Thyroid gland (tissue), 4 donors: ENCODE results near the gene ADAM33. TPM values are rescaled to one million over a fixed set of nuclear protein-coding genes. Genes with fewer than 3 reads are reported as not detected.

ENCODE experiments used
- DNase-seq, 2 donors: peaks; one replicate each; pipeline ENCODE4 v3.0.0-alpha.2; 2019
- H3K27ac ChIP-seq, 3 donors: fragments of 200-600 bp; sonication (generic); 1 replicate in 2 of 3; 2 replicates in 1 of 3; pipeline ENCODE4 v1.5.1; 2016 to 2019; ENCODE audit warnings: mild to moderate bottlenecking in 1 of 3, moderate library complexity in 1 of 3
- H3K27me3 ChIP-seq: fragments of 200-600 bp; sonication (generic); one replicate; pipeline ENCODE4 v1.5.1; 2019
- H3K36me3 ChIP-seq, 2 donors: fragments of 200-600 bp; sonication (generic); one replicate each; pipeline ENCODE4 v1.5.1; 2016 to 2019
- H3K4me1 ChIP-seq, 2 donors: fragments of 200-600 bp; sonication (generic); one replicate each; pipeline ENCODE4 v1.5.1; 2017 to 2019
- H3K4me3 ChIP-seq, 3 donors: fragments of 200-600 bp; sonication (generic); replicated peaks in 1 of 3; 1 replicate in 2 of 3; 2 replicates in 1 of 3; pipeline ENCODE4 v1.5.1; 2016; ENCODE audit warnings: mild to moderate bottlenecking in 1 of 3
- H3K9me3 ChIP-seq: fragments of 200-600 bp; sonication (generic); one replicate; pipeline ENCODE4 v1.5.1; 2017
- POLR2A ChIP-seq, 2 donors: fragments of 450-650 bp; IDR thresholded peaks; one replicate each; pipeline ENCODE4 v1.6.1; 2017; ENCODE audit warnings: antibody characterized with exemption in 2 of 2, mild to moderate bottlenecking in 2 of 2, moderate library complexity in 1 of 2
- WGBS, 2 donors: methylation state at CpG; one replicate each; pipeline ENCODE4 v1.1.5; 2017; 5-methylcytosine and 5-hydroxymethylcytosine counted together
- intact Hi-C: fragments of 100-400 bp; cut with DNase I; formaldehyde crosslinking; loops from one replicate; pipeline ENCODE4 v1.15.1; 2023
- total RNA-seq, 4 donors: library from RNA; depleted of rRNA; stranded (reverse); fragments of >200 nt; gene quantifications; one replicate each; pipeline ENCODE4 v1.2.3, GENCODE V29; 2016
- TF ChIP-seq, protein P1 (sequence below), 6 experiments: fragments of 200-600 bp in 3 of 6; fragments of 450-650 bp in 3 of 6; sonication (generic) in 3 of 6; IDR thresholded peaks; one replicate each; pipeline ENCODE4 v1.5.1; 2016 to 2019; ENCODE audit warnings: antibody characterized with exemption in 6 of 6, mild to moderate bottlenecking in 2 of 6, inconsistent platforms in 1 of 6, moderate library complexity in 1 of 6

ADAM33 gene
- total RNA-seq, 4 donors from 2014 or later: 9.1 to 24.5 (median 12.6) TPM

DNA sequence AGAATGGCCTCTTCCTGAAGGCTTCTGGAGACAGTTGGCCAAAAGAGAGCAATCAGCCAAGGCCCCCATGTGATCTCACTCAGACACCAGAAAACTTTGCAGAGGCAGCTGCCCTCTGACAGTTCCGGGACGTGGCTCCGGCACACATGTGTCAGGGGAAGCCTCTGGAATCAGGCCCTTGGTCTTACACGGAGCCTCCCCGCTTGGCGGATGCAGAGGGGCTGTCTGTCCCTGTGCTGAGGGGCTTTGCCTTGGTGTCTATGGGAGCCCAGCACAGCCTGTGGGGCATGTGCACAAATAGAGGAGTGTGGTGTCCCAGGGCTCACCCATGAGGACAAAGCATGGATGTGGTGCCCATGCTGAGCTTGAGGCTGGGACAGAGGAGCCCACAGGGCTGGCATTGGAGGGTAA is 16.8 kb upstream of the ADAM33 start:
- Histone ChIP-seq H3K36me3 (no peaks in the 10 kb centered on the region), H3K9me3 (no peaks in the 10 kb centered on the region), H3K27ac (no peak overlapping the region), H3K27me3 (no peaks in the 10 kb centered on the region), H3K4me1 (no peaks in the 10 kb centered on the region), H3K4me3 (no peak overlapping the region)
- DNase-seq: no peak
- WGBS, 2 donors: 76 to 83% methylated on average over 2 to 3 of the region's 6 CpGs
- intact Hi-C loops: no loop called here
- TF ChIP-seq, protein P1, sequence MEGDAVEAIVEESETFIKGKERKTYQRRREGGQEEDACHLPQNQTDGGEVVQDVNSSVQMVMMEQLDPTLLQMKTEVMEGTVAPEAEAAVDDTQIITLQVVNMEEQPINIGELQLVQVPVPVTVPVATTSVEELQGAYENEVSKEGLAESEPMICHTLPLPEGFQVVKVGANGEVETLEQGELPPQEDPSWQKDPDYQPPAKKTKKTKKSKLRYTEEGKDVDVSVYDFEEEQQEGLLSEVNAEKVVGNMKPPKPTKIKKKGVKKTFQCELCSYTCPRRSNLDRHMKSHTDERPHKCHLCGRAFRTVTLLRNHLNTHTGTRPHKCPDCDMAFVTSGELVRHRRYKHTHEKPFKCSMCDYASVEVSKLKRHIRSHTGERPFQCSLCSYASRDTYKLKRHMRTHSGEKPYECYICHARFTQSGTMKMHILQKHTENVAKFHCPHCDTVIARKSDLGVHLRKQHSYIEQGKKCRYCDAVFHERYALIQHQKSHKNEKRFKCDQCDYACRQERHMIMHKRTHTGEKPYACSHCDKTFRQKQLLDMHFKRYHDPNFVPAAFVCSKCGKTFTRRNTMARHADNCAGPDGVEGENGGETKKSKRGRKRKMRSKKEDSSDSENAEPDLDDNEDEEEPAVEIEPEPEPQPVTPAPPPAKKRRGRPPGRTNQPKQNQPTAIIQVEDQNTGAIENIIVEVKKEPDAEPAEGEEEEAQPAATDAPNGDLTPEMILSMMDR (IDR thresholded peaks at IDR 0.05): no peak

DNA sequence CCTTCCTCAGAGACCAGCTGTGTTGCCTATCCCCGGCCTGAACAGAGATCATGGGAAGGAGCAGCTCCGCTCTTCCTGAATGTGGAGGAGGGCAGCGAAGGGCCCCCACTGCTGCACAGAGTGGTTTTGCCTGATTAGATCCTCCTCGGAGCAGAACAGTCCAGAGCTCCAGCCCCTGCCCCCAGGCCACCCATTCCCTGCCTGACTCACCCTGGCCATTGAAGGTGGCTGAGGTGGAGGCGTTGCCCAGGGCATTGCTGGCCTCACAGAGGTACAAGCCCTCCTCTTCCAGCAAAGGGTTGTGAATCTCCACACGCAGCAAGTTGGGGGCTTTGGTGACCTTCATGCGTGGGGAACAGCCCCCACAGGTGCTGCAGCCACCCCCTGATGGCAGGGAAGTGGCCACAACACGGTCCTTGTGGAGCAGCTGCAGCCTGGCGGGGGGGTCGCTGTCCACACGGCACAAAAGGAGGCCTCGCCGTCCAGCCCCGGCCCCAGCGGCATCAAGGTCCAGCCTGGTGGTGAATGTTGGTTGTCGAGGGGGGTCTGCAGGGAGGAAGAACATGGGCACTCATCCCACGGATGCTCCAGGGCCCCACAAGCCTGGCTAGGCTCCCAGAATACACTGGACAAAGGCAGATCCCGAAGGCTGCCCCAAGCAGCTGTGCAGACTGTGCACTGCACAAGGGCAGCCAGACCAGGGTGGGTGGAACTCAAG is 15.9 kb upstream of the ADAM33 start:
- intact Hi-C loops: no loop called here
- H3K4me3 ChIP-seq: no peak overlapping the region
- H3K4me1 ChIP-seq: no peaks in the 10 kb centered on the region
- 81 to 83% methylated on average over 6 to 9 of the region's 18 CpGs for WGBS, 2 donors
- TF ChIP-seq, protein P1 (IDR thresholded peaks at IDR 0.05): no peak
- TF ChIP-seq POLR2A (IDR thresholded peaks at IDR 0.05): no peak
- no peak for DNase-seq
- H3K36me3 ChIP-seq: no peaks in the 10 kb centered on the region
- no peaks in the 10 kb centered on the region for H3K27me3 ChIP-seq
- H3K27ac ChIP-seq: no peak overlapping the region
- H3K9me3 ChIP-seq: no peaks in the 10 kb centered on the region

DNA sequence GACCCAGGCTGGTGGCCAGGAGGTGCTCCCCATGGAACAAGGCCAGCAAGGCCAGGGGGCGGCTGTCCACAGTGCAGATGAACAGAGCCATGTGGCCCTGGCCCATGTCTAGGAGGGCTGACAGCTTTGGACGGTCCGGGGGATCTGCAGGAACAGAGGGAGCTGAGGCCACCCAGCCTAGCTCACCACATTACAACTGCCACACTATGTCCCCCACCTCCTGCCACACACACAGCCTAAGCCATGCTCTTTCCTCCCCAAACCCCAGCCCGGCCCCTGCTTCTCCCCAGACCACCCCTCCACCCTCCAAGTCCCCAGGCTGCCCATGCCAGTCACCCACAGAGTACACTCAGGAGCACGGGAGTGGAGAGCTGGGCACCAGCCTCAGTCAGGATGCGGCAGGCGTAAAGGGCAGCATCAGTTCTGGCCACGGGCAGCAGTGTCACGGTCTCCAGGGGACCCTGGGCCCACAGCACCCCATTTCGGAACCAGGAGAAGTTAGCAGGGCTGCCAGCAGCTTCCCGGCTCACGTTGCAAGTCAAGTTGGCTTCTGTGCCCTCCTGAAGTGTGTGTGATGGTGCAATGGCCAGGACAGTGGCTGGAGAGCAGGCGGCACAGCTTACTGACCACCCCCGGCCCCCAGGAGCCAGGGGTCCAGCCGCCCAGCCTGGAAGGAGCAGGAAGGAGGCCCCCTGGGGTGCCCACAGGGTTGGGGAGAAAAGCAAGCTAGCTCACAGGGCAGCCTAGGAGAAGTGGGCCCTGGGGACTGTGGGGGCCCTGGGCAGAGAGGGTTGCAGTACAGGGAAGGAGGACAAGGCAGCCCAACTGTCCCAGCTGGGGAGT is 15.2 kb upstream of the ADAM33 start:
- no peak overlapping the region for H3K4me3 ChIP-seq
- H3K36me3 ChIP-seq: no peaks in the 10 kb centered on the region
- 88 to 95% methylated on average over 12 to 14 of the region's 15 CpGs for WGBS, 2 donors

DNA sequence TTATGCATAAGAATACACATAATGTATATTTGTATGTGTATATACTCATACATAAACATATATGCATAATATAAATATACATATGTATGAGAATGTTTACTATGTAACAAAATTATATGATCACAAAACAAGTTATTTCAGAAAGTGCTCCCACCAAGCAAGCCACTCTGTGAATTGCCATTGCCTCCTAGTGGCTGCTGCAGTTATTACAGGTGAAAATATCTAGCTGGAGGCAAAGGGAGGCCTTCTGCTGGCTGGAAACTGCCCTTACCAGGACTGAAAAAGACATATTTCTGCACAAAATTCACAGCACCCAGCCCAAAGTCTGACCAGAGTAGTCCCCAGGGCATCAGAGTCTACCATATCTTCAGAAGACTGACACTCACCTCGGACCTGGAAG is 14.4 kb upstream of the ADAM33 start:
- Histone ChIP-seq H3K27ac (no peak overlapping the region), H3K4me1 (no peaks in the 10 kb centered on the region), H3K36me3 (no peaks in the 10 kb centered on the region), H3K27me3 (no peaks in the 10 kb centered on the region), H3K9me3 (no peaks in the 10 kb centered on the region), H3K4me3 (no peak overlapping the region)
- WGBS, 2 donors: 82 to 83% methylated on average over 1 of the region's 1 CpG
- TF ChIP-seq POLR2A (IDR thresholded peaks at IDR 0.05): no peak
- TF ChIP-seq, protein P1 (IDR thresholded peaks at IDR 0.05): peak in 1 of 6 experiments; percentile 16
- no peak for DNase-seq
- intact Hi-C loops: no loop called here

More for the DNA sequence above, 15.2 kb upstream of the ADAM33 start:
- Histone ChIP-seq H3K27ac (no peak overlapping the region), H3K27me3 (no peaks in the 10 kb centered on the region), H3K9me3 (no peaks in the 10 kb centered on the region), H3K4me1 (no peaks in the 10 kb centered on the region)
- no peak for DNase-seq
- no peak for TF ChIP-seq POLR2A (IDR thresholded peaks at IDR 0.05)
- TF ChIP-seq, protein P1 (IDR thresholded peaks at IDR 0.05): no peak
- intact Hi-C loops: no loop called here

DNA sequence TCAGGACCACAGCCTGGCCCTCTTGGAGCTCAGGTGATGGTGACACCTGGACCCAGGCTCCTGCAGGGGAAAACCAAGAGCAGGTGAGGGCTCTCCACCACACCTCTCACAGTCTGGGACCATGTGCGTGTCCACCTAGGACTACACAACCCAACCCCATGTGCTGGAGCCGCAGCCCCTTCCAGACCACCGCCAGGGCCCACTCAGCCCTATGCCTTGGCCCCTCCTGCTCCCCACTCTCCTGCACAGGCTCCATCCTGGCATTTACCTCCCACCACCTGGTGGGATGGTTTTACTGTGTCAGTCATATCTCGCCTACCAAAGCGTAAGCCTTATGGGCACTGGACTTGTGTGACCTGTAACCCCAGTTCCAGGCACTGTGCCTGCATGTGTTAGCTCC is 13.1 kb upstream of the ADAM33 start:
- Histone ChIP-seq H3K36me3 (no peaks in the 10 kb centered on the region), H3K9me3 (no peaks in the 10 kb centered on the region), H3K27me3 (no peaks in the 10 kb centered on the region), H3K27ac (no peak overlapping the region), H3K4me3 (no peak overlapping the region), H3K4me1 (no peaks in the 10 kb centered on the region)
- TF ChIP-seq, protein P1 (IDR thresholded peaks at IDR 0.05): no peak
- TF ChIP-seq POLR2A (IDR thresholded peaks at IDR 0.05): no peak
- whole genome bisulfite sequencing, 2 donors: 94 to 100% methylated on average over 3 to 4 of the region's 5 CpGs
- no peak for DNase-seq
- intact Hi-C loops: no loop called here
